Measurements from ENCODE around the gene QRFP.

The QRFP gene

GRCh38 chr9:130888146-130888885, 8.3 kb downstream of the QRFP start:
- DNase-seq: no peak

DNA sequence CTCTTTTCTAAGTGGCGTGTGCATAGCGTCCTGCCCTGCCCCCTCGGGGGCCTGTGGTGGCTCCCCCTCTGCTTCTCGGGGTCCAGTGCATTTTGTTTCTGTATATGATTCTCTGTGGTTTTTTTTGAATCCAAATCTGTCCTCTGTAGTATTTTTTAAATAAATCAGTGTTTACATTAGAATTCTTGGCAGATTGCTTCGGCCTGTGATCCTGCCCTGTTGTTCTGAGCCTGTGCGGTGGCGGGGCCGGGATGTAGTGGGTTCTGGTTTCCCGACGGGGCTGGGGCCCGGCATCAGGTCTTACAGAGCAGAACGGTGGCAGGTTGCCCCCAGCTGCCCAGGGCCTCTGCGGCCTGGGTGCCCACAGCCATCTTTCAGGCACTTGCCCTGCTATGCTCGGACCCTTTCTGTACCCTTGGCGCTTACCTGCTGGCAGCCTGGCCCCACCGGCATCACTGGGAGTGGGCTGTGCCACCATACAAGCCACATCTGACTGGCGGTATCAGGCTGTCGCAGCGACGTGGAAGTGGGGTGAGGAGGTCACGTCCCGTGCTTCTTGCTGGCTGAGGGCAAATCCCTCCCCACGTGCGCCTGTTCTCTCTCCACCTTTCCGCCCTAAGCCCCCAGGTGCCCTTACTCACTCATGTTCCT, 9.0 kb downstream of the QRFP start:
- no peak for DNase-seq

DNA sequence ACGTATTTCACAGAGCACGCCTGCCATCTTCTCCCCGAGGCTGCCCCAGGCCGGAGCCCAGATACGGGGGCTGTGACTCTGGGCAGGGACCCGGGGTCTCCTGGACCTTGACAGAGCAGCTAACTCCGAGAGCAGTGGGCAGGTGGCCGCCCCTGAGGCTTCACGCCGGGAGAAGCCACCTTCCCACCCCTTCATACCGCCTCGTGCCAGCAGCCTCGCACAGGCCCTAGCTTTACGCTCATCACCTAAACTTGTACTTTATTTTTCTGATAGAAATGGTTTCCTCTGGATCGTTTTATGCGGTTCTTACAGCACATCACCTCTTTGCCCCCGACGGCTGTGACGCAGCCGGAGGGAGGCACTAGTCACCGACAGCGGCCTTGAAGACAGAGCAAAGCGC, 9.6 kb downstream of the QRFP start:
- DNase-seq: no peak

GRCh38 chr9:130885484-130886375, 10.9 kb downstream of the QRFP start:
- no peak for DNase-seq

- peak in 1 of 2 donors; percentile 19 for DNase-seq
Measured at GRCh38 chr9:130884542-130885483, 11.8 kb downstream of the QRFP start.

- no peak for DNase-seq
Measured at GRCh38 chr9:130884111-130884531, 12.5 kb downstream of the QRFP start.

DNA sequence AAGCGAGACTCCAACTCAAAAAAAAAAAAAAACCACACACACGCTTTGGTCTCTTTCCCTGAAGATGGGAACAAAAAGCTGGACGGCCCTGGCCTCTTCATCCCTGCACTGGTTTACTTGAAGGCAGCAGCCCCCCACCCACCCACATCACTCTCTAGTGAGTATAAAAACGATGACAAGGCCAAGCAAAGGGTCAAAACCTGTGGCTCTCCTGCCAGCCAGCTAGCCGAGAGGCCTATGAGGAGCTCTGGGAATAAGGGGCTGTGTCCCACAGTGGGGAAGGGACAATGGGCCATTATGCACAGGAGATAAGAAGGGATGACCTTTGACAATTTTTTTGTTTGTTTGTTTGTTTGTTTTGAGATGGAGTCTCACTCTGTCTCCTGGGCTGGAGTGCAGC, 13.1 kb downstream of the QRFP start:
- no peak for DNase-seq

- DNase-seq: no peak
Measured at GRCh38 chr9:130882696-130883225, 13.9 kb downstream of the QRFP start.

- no peak for DNase-seq
Measured at GRCh38 chr9:130881516-130881915, 15.1 kb downstream of the QRFP start.

- no peak for DNase-seq
Measured at GRCh38 chr9:130880599-130881220, 15.9 kb downstream of the QRFP start.

GRCh38 chr9:130879863-130880411, 16.7 kb downstream of the QRFP start:
- DNase-seq: no peak

DNA sequence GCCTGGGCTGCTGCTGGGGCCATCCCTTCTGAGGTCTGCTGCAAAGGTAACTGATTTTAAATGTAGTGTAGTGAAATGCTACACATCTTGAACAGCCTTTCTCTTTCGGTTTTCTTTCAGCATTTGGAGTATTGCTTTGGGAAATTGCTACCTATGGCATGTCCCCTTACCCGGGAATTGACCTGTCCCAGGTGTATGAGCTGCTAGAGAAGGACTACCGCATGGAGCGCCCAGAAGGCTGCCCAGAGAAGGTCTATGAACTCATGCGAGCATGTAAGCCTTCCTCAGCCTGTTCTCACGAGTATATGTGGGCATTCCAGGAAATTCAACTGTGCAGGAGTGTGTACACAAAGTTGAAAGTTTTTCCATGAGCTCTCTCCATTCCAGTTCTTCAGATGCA, 18.3 kb downstream of the QRFP start:
- no peak for DNase-seq

- no peak for DNase-seq
Measured at GRCh38 chr9:130877300-130877699, 19.3 kb downstream of the QRFP start.

DNA sequence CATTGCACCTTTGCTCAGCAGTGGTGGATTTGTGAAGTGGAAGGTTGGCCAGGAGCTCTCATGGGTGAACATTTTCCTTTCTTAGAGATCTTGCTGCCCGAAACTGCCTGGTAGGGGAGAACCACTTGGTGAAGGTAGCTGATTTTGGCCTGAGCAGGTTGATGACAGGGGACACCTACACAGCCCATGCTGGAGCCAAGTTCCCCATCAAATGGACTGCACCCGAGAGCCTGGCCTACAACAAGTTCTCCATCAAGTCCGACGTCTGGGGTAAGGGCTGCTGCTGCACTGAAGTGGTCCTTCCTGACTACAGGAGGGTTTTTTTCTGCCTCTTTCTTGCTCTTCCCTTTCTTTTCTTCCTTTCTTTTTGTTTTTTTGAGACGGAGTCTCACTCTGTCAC, 21.8 kb downstream of the QRFP start:
- DNase-seq: no peak

GRCh38 chr9:130873966-130874365, 22.6 kb downstream of the QRFP start:
- no peak for DNase-seq

DNA sequence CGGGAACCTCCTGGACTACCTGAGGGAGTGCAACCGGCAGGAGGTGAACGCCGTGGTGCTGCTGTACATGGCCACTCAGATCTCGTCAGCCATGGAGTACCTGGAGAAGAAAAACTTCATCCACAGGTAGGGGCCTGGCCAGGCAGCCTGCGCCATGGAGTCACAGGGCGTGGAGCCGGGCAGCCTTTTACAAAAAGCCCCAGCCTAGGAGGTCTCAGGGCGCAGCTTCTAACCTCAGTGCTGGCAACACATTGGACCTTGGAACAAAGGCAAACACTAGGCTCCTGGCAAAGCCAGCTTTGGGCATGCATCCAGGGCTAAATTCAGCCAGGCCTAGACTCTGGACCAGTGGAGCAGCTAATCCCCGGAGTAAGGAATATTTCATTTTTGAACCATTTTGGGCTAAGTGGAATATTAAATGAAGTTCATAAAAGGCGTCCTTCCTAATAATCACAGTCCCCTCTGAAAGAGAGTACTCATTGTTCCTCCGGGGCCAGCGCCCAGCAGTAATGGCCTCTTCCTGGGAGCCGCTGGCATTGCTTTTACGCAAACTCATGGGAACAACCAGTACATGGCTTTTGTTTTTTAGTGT, 23.6 kb downstream of the QRFP start:
- DNase-seq: peak; percentile 56 to 58

DNA sequence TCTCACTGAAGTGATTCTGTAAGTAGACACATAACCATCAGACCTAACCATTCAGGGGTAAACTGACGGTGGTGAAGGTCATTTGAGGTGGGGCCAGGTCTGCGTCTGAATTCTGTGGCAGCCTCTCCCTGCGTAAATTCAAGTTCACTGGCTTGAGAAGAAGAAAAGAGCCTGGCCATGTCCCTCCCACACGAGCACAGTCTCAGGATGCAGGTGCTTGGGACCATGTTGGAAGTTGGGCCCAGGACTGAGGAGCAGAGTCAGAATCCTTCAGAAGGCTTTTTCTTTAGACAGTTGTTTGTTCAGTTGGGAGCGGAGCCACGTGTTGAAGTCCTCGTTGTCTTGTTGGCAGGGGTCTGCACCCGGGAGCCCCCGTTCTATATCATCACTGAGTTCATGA, 24.1 kb downstream of the QRFP start:
- DNase-seq: no peak

GRCh38 chr9:130872093-130872492, 24.5 kb downstream of the QRFP start:
- DNase-seq: no peak

GRCh38 chr9:130871395-130872062, 25.1 kb downstream of the QRFP start:
- no peak for DNase-seq
